Motor neuron (in vitro differentiated cells): Measurements from ENCODE around the gene PWP1. TPM values are rescaled to one million over a fixed set of nuclear protein-coding genes. Genes with fewer than 3 reads are reported as not detected.
"Not testable (repeated sequence)": the region's sequence is repeated elsewhere in the genome, so short reads cannot be mapped to it uniquely, and the experiment has no call there.

ENCODE experiments used
- ATAC-seq, 8 experiments: fragments of 200-7000 bp; cut with Tn5 transposase; replicated peaks in 6 of 8; 2 replicates each; pipeline ENCODE4 v1.8.0; 2021; ENCODE audit warnings: mild to moderate bottlenecking in 8 of 8, moderate library complexity in 8 of 8
- H3K27ac ChIP-seq, 2 donors: fragments of 250-450 bp; sonication (Bioruptor Pico); 2 replicates each; pipeline ENCODE4 v1.9.0; 2021; ENCODE audit warnings: antibody characterized with exemption in 2 of 2, mild to moderate bottlenecking in 2 of 2, moderate library complexity in 1 of 2
- H3K4me1 ChIP-seq, 2 donors: fragments of 250-450 bp; sonication (Bioruptor Pico); replicated peaks in 1 of 2; 2 replicates each; pipeline ENCODE4 v1.6.1; 2021; ENCODE audit warnings: antibody characterized with exemption in 2 of 2, mild to moderate bottlenecking in 2 of 2, moderate library complexity in 1 of 2
- H3K4me3 ChIP-seq, 5 donors: fragments of 250-450 bp; sonication (Bioruptor Pico); 2 replicates each; pipeline ENCODE4 v1.9.0; 2021; ENCODE audit warnings: antibody characterized with exemption in 5 of 5, mild to moderate bottlenecking in 5 of 5, moderate library complexity in 4 of 5
- WGBS, 10 experiments: fragments of 450-650 bp; shearing (Covaris generic); methylation state at CpG; one replicate each; pipeline ENCODE4 v1.0.0; 2022; 5-methylcytosine and 5-hydroxymethylcytosine counted together
- in situ Hi-C, 9 experiments: fragments of 400-800 bp; cut with MboI; loops; one replicate each; pipeline ENCODE4 v1.15.0; 2021; ENCODE audit warnings: low sequenced_read_pairs in 9 of 9, low pct_unique_long_range_greater_than_20kb in 2 of 9; ENCODE audit not compliant: unreplicated experiment in 9 of 9
- total RNA-seq, 8 experiments: library from RNA; unstranded; fragments of 300-600 nt; gene quantifications; 2 replicates each; pipeline versions ENCODE4 v1.2.3 to v1.2.4, GENCODE V29; 2022

PWP1 gene
- total RNA-seq, 8 experiments from 2014 or later = 27.5 to 46.4 (median 39.4) TPM

DNA sequence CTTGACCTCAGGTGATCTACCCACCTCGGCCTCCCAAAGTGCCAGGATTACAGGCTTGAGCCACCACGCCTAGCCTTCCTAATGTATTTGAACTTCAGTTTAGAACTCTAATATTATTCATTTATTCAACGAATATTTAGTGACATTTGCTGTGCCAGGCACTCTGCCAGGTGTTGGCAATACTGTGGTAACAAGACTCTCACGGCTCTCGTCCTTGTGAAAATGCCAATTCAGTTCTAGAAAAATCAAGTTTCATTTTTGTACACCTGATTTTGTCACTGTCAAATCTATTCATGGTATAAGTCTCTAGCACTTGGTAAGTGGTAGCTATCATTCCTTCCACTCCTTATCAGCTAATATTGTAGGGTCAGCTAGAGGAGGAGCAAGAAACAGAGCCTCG is 6.3 kb upstream of the PWP1 start:
- no peak for ATAC-seq
- no peak overlapping the region for H3K4me3 ChIP-seq
- H3K27ac ChIP-seq = no peak overlapping the region
- in situ Hi-C loops = loop anchor here in 8 of 9 experiments (10.0 to 25.0 kb wide), 2 partner anchors 205 to 208 kb away; no protein-coding TSS in a partner anchor
- H3K4me1 ChIP-seq = no peaks in the 10 kb centered on the region
- 0 to 80% (median 51%) methylated on average over 1 to 6 of the region's 6 CpGs for WGBS, 10 experiments

DNA sequence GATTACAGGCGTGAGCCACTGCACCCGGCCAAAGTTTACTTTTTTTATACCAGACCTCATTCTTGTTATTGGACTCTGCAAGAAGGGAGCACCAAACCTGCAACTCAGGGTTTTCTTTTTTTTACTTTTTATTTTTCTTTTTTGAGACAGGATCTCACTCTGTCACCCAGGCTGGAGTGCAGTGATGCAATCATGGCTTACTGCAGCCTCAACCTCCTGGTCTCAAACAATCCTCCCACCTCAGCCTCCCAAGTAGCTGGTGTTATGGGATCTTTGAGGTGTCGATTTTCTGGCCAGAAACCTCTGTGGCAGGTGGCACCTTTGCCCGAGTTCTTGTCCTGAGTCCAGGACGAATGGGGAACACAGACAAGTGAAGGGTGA is 4.2 kb upstream of the PWP1 start:
- H3K4me3 ChIP-seq = no peak overlapping the region
- peaks cover 4% of the 10 kb centered on the region in 2 donors for H3K4me1 ChIP-seq
- H3K27ac ChIP-seq = no peak overlapping the region
- ATAC-seq = no peak
- WGBS, 10 experiments = 29 to 79% (median 56%) methylated on average over 2 to 3 of the region's 5 CpGs; no CpG with 5 or more reads in 4 of the 10 experiments
- in situ Hi-C loops = loop anchor here in 7 of 9 experiments (25.0 kb wide), 1 partner anchor 206 kb away; no protein-coding TSS in a partner anchor

DNA sequence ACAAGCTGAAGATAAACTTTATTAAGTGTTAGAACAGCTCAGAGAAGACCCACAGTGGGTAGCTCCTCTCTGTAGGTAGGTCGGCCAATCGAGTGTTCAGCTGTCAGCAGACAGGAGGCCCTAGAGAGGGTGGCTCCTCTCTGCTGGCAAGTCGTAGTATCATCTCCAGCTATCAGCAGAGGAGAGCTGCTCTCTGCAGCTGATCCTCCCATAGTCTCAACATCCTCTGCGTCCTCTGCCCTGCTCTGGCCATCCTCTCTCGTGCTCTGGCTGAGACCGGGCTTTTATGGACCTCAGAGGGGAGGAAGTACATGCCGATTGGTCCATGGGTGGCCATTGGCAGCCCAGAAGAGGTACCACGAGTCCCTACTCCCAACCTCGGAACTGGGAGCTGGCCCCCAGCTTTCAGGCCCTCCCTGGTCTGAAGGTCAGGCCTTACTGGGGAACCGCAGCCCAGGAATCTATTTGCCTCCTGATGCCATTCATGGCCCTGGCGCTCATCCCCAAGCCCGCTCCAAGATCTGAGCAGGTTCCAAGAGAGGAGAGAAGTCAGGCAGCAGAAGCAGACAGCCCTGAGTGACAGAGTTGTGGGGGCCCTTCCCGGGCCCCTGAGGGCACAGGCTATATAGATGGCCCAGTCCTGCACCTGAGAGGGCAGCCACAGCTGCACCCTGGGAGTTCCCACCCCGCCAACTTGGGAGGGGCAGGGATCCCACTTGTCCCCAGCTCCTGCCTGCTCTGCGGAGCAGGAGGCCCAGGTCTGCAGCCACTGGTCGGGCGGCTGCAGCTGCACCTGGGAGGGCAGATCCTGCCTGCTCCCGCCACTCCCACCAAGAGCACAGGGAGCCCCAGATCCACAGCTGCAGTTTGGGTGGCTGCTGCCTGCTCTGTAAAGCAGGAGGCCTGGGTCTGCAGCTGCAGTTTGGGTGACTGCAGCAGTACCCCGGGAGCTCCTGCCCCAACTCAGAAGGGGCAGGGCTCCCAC is 3.5 kb upstream of the PWP1 start:
- 46 to 90% (median 61%) methylated on average over 2 to 8 of the region's 19 CpGs; no CpG with 5 or more reads in 4 of the 10 experiments for WGBS, 10 experiments
- no peak for ATAC-seq
- in situ Hi-C loops = loop anchor here in 7 of 9 experiments (25.0 kb wide), 1 partner anchor 205 kb away; no protein-coding TSS in a partner anchor
- Histone ChIP-seq H3K4me3 (no peak overlapping the region), H3K27ac (no peak overlapping the region), H3K4me1 (peaks cover 8 to 9% of the 10 kb centered on the region in 2 donors)

DNA sequence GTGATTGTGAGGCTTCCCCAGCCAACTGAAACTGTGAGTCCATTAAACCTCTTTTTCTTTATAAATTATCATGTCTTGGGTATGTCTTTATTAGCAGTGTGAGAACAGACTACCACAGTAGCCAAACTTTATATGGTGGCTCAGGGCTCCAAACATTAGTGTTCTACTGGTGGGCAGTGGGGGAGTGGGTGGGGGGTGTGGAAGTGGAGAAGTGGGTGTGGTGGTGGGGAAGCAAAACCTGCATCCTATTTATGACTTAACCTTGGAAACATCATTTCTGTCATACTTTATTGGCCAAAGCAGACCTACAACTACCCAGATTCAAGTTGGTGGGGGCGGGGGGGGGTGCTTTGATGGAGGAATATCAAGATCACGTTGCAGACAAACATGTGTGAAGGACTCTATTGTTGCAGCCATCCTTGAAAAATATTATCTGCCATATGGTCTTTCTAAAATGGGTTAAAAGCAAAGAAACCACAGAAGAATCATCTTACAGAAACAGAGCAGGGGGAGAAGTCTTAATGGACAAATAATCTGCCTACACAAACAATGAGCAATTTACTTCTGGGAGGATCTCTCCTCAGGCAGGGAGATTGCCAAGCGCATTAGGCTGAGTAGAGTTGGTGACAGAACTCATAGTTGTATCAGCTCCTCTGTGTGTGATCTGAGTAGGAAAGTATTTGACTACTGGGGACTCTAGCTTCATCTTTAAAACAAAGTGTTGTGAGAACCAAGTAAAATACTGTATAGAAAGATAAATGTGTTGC is 1.4 kb upstream of the PWP1 start:
- Histone ChIP-seq H3K4me1 (peaks cover 8 to 9% of the 10 kb centered on the region in 2 donors), H3K4me3 (no peak overlapping the region), H3K27ac (no peak overlapping the region)
- no peak for ATAC-seq
- 30 to 100% (median 65%) methylated on average over 1 to 2 of the region's 3 CpGs; no CpG with 5 or more reads in 4 of the 10 experiments for WGBS, 10 experiments
- in situ Hi-C loops = loop anchor here in 7 of 9 experiments (25.0 kb wide), 1 partner anchor 203 kb away; no protein-coding TSS in a partner anchor

DNA sequence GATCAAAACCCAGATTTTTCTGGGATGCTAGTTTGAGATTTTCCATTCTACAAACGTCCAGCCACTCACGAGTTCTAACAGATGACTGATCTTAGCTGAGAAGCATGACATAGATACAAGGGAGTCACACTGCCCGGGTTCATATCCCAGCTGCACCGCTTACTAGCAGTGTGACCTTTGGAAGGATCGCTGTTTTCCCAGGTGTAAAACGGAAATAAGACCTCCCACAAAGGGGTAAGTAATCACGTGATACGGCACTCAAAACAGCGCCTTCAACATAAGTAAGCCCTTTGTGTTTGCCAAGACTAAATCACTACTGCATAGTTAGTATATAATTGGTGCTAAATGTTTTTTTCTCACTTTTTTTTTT is 624 bp upstream of the PWP1 start:
- in situ Hi-C loops = loop anchor here in 7 of 9 experiments (25.0 kb wide), 1 partner anchor 202 kb away; no protein-coding TSS in a partner anchor
- ATAC-seq = peak in 3 of 8 experiments; percentile 3 to 20 (median 10)
- Histone ChIP-seq H3K27ac (peak overlapping the region; percentile 80 to 87), H3K4me3 (peak overlapping the region; percentile 57 to 74 (median 62)), H3K4me1 (peaks cover 8 to 9% of the 10 kb centered on the region in 2 donors)
- 3 to 40% (median 15%) methylated on average over 3 to 9 of the region's 9 CpGs; no CpG with 5 or more reads in 3 of the 10 experiments for WGBS, 10 experiments

DNA sequence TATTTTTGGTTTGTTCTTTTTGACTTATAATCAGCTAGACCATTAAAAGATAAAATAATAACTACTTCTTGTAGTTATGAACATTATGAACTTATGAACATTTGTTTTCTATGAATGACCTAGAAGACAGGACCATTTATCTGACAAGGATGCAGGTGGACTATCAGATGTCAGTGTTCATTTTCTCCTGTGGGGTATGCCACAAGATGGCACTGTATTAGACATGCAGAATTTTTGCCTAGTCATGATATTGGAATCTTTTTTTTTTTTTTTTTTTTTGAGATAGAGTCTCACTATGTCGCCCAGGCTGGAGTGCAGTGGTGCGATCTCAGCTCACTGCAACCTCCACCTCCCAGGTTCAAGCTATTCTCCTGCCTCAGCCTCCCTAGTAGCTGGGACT is 10.2 kb downstream of the PWP1 start:
- 80 to 100% (median 100%) methylated on average over 1 to 2 of the region's 2 CpGs; no CpG with 5 or more reads in 5 of the 10 experiments for WGBS, 10 experiments
- in situ Hi-C loops = loop anchor here in 7 of 9 experiments (25.0 kb wide), 1 partner anchor 192 kb away; no protein-coding TSS in a partner anchor
- peak in 3 of 8 experiments; percentile 29 to 38 (median 31) for ATAC-seq
- not testable (repeated sequence) for H3K27ac ChIP-seq, H3K4me3 ChIP-seq, H3K4me1 ChIP-seq

DNA sequence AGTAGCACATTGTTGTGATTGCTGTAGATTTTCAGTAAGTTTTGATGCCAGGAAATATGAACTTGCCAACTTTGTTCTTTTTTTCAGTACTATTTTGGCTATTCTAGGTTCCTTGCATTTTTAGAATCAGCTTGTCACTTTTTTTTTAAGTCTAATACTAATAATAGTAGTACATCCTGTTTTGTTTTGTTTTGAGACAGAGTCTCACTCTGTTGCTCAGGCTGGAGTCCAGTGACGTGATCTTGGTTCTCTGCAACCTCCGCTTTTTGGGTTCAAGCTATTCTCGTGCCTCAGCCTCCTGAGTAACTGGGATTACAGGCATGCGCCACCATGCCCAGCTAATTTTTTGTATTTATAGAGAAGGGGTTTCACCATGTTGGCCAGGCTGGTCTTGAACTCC is 16.5 kb downstream of the PWP1 start:
- Histone ChIP-seq H3K4me3 (no peak overlapping the region), H3K4me1 (no peaks in the 10 kb centered on the region), H3K27ac (no peak overlapping the region)
- no peak for ATAC-seq
- in situ Hi-C loops = no loop called here
- WGBS, 10 experiments = 92 to 100% (median 100%) methylated on average over 1 to 4 of the region's 4 CpGs; no CpG with 5 or more reads in 1 of the 10 experiments

DNA sequence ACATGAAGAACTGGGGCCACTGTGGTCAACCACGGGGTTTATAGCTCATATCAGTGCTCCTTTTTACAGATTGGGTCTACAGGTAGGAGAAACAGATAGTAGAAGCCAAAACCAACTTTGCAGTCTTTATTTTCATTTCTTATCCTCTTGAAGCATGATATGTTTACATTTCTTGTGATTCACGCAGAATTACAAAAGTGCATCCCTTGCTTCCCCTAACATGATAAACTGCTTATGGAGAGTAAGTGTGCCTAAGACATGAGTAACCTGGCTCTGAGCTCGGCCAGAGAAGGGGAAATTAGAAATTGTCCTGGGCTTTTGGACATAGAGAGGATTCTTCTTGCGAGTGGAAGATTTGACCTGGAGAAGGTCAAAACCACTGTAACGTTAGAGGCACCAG is 18.4 kb downstream of the PWP1 start:
- in situ Hi-C loops = no loop called here
- Histone ChIP-seq H3K4me1 (no peaks in the 10 kb centered on the region), H3K27ac (no peak overlapping the region), H3K4me3 (no peak overlapping the region)
- ATAC-seq = no peak
- WGBS, 10 experiments = 75 to 97% (median 91%) methylated on average over 1 to 5 of the region's 5 CpGs

DNA sequence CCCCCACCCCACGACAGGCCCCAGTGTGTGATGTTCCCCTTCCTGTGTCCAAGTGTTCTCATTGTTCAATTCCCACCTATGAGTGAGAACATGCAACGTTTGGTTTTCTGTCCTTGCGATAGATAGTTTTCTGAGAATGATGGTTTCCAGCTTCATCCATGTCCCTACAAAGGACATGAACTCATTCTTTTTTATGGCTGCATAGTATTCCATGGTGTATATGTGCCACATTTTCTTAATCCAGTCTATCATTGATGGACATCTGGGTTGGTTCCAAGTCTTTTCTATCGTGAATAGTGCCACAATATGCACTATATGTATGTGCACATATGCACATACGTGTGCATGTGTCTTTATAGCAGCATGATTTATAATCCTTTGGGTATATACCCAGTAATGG is 19.9 kb downstream of the PWP1 start:
- H3K4me1 ChIP-seq, ATAC-seq, H3K4me3 ChIP-seq, H3K27ac ChIP-seq, in situ Hi-C loops: not testable (repeated sequence)
- 100% methylated on average over 1 of the region's 5 CpGs; no CpG with 5 or more reads in 7 of the 10 experiments for WGBS, 10 experiments

DNA sequence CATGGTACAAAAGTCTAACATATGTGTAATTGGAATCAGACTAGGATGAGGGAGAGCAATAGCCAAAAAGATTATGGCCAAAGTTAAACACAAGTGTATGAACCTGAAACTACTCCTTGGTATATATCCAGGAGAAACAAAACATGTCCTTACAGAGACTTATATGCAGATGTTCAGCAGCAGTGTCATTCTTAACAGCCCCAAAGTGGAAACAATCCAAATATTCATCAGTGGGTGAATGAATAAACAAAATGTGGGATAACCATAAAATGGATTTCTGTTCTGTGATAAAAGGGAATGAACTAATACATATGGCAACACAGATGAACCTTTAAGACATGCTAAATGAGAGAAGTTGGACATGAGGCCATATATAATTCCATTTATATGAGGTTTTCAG is 30.2 kb downstream of the PWP1 start:
- in situ Hi-C loops = no loop called here
- ATAC-seq = peak in 3 of 8 experiments; percentile 24 to 90 (median 89)

DNA sequence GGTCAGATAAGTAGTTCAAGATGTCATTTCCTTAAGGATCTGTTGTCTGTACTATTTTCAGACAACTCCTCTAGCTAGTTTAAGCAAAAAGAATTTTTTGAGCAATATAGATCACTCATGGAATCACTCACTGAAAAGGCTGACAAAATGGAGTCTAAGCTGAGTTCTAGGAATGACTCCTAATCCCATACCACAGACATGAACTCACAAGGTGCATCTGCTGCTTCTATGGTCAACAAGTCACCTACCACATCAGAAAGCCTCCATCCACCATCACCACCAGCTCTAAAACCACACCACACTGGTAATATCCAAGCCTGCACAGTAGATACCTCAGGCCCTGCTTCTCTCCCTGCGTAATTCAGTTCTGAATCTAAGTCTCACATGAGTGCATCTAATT is 33.0 kb downstream of the PWP1 start:
- in situ Hi-C loops = no loop called here
- ATAC-seq = no peak
- Histone ChIP-seq H3K4me3 (no peak overlapping the region), H3K27ac (no peak overlapping the region), H3K4me1 (no peaks in the 10 kb centered on the region)
- 80 to 100% (median 94%) methylated on average over 1 of the region's 1 CpG; no CpG with 5 or more reads in 2 of the 10 experiments for WGBS, 10 experiments

More for the DNA sequence above, 30.2 kb downstream of the PWP1 start:
- Histone ChIP-seq H3K27ac (no peak overlapping the region), H3K4me3 (no peak overlapping the region), H3K4me1 (no peaks in the 10 kb centered on the region)

DNA sequence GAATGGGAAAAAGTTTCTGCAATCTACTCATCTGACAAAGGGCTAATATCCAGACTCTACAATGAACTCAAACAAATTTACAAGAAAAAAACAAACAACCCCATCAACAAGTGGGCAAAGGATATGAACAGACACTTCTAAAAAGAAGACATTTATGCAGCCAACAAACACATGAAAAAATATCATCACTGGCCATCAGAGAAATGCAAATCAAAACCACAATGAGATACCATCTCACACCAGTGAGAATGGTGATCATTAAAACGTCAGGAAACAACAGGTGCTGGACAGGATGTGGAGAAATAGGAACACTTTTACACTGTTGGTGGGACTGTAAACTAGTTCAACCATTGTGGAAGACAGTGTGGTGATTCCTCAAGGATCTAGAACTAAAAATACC is 41.7 kb downstream of the PWP1 start:
- in situ Hi-C loops = loop anchor here in 1 of 9 experiments (25.0 kb wide), 1 partner anchor 810 kb away; no protein-coding TSS in a partner anchor
- 71 to 80% methylated on average over 1 of the region's 1 CpG; no CpG with 5 or more reads in 8 of the 10 experiments for WGBS, 10 experiments

More for the DNA sequence above, 41.7 kb downstream of the PWP1 start:
- H3K27ac ChIP-seq, ATAC-seq, H3K4me3 ChIP-seq, H3K4me1 ChIP-seq: not testable (repeated sequence)
